Measurements from ENCODE around the gene MIA3.
"Not testable (repeated sequence)": the region's sequence is repeated elsewhere in the genome, so short reads cannot be mapped to it uniquely, and the experiment has no call there.

Gene MIA3

GRCh38 chr1:222618001-222618879, at the start of gene MIA3:
TSS of gene MIA3 (plus strand) at chr1:222618097. CDS start at chr1:222618111, 14 bp downstream.
- DNase-seq (ENCODE audit: low read depth), result peak; percentile 22

DNA sequence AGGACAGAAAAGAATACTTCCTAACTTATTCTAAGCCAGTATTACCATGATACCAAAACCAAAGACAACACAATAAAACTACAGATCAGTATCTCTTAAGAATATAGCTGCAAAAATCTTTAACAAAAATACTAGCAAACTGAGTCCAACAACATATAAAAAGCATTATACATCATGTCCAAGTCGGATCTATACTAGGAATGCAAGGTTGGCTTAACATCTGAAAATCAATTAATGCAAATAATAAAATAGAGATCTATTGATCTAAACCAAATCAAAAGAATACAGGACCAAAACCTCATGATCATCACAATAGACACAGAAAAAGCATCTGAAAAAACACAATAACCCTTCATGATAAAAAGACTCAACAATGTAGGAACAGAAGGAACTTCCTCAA, 47.1 kb upstream of the MIA3 start:
- DNase-seq (ENCODE audit: low read depth), result no peak

DNA sequence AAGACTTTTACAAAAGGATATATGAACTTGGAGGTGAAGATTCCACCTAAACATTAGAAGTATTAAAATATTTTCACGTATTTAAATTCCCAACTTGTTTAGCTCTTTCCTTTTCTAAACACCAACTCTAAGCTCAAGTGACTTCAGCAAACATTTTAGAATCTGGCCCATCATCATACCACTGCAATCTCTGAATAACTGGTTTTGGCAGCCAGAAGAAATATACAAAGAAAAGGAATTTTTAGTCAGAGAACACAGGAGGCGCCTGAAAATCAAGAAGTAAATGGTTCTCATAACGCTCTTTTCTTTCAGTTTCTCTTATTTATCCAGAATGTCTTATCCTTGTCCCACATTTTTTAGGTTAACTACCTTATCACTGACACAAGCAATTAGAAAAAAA, 38.6 kb upstream of the MIA3 start:
- no peak for DNase-seq (ENCODE audit: low read depth)

DNA sequence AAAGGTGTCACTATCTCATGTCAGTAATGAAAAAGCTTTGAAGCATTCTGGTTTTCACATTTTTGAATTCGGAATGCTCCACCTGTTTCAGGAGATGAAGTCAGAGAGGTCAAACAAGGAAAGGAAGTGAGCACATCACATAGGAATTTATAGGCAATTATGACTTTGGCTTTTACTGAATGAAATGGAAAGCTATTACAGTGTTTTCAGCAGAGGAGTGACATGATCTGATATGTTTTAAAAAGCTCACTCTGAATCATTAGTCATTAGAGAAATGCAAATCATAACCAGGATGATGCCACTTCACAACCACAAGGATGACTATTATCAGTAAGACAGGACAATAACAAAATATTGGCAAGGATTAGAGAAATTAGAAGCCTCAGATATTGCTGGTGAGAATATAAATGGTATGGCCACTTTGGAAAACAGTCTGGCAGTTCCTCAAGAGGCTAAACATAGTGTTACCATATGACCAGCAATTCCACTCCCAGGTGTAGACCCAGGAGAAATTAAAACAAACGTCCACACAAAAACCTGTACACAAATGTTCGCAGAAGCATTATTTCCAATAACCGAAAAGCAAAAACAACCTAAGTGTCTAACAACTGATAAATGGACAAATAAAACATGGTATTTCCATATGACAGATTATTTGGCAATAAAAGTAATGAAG, 35.7 kb upstream of the MIA3 start:
- DNase-seq (ENCODE audit: low read depth), result peak; percentile 54

- DNase-seq (ENCODE audit: low read depth), result no peak
Measured at GRCh38 chr1:222583079-222583478, 34.8 kb upstream of the MIA3 start.

DNA sequence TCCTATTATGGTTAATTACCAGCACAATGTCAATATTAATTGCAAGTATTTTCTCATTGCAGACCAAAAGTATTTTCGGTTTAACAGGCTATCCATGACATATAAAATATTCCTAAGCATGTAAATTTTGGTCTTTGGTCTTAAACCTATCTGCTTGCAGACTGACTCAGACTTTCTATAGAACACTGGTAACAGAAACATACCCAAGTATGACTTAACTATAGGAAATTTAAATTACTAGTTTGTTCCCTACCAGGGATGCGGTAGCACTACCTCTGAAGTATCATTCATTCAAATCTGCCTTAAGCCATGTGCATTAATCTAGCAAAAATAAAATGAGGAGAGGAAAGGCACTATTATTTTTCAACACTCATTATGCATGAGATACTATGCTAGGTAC, 31.1 kb upstream of the MIA3 start:
- DNase-seq (ENCODE audit: low read depth), result no peak

DNA sequence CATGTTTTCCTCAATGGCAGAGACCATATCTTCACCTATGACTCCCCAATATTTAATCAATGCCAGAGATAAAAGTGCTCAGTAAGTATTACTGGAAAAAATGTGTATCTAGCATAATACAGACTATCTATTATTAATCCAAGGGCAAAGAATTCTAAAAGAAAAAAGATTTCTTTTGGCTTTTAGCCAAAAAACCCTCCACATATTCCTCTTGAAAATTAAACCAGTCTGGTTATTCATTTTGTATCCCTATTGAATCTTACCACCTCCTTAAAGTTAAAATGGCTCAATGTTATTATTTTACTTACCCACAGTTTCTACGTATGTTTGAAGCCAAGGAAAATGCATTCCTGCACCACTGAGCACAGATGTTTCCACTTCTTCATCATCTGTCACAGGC, 29.8 kb upstream of the MIA3 start:
- DNase-seq (ENCODE audit: low read depth), result peak; percentile 3

DNA sequence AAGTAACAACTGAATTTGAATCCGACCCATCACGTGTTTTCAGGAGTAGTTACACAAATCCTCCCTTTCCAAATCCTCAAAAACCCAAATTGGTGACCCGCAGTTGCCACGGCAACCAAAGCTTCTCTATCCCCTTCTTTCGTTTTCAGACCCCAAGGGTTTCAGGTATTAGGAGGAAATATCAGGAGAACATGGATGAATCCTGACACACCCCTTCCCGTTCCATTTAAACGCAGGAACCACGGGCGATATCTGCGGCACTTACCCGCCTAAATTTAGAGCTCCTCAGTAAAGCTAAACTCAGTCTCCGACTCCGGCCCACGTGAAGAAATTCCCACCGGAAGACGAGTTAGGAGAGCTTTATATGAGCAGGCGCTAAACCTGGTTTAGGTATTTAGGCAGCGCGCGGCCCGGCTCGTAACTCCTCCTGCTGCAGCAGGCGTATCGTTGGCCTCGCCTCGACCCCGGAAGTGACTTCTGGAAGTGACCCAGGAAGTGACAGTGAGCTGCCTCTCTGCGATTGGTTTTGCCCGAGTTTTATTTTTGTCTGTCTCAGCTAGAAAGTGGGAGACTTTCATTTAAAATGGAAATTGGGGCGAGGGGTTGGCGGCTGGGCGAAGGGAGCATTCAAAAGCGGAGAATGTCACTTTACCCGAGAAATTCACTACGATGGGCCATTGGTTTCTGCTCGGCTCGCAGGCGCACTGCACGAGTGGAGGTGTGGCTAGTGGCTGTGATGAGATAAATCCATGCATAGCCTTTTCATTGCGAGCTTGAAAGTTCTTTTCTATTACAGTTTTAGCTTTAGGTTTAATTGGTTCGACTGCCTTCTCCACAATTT, 28.2 kb upstream of the MIA3 start, which contains the start of gene TAF1A:
Gene TAF1A (minus strand): TSS at position 472 of the 841 bp plus-strand sequence.
- DNase-seq (ENCODE audit: low read depth), result peak; percentile 88

GRCh38 chr1:222592171-222592570, 25.7 kb upstream of the MIA3 start:
- DNase-seq (ENCODE audit: low read depth), result peak; percentile 47

- DNase-seq (ENCODE audit: low read depth), result no peak
Measured at GRCh38 chr1:222594789-222595188, 23.1 kb upstream of the MIA3 start.

GRCh38 chr1:222596696-222597095, 21.2 kb upstream of the MIA3 start:
- no peak for DNase-seq (ENCODE audit: low read depth)

GRCh38 chr1:222600281-222600680, 17.6 kb upstream of the MIA3 start:
- no peak for DNase-seq (ENCODE audit: low read depth)

DNA sequence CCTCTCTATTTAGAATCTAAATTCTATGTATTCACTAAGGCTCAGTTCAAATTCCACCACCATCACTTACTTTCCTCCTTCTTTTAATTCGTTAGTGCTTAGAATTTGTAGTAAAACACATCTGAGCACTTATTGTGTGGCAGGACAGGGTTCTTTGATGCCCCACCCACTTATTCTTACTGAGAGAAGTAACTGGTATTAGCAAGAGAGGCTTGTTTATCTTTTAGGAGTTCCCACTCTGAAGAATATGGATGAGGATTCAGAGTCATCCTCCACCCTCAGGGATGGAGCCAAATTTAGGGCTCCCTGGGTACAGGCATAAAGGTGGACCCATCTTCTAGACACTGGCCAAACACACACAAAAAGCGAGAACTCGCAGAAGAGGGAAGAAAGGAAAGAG, 16.6 kb upstream of the MIA3 start:
- no peak for DNase-seq (ENCODE audit: low read depth)

DNA sequence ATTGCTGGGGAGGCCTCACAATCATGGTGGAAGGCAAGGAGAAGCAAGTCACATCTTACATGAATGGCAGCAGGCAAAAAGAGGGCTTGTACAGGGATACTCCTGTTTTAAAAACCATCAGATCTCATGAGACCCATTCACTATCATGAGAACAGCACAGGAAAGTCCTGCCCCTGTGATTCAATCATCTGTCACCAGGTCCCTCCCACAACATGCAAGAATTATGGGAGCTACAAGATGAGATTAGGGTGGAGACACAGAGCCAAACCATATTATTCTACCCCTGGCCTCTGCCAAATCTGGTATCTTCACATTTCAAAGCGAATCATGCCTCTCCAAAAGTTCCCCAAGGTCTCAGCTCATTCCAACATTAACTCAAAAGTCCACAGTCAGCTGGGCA, 11.1 kb upstream of the MIA3 start:
- DNase-seq (ENCODE audit: low read depth), result no peak

DNA sequence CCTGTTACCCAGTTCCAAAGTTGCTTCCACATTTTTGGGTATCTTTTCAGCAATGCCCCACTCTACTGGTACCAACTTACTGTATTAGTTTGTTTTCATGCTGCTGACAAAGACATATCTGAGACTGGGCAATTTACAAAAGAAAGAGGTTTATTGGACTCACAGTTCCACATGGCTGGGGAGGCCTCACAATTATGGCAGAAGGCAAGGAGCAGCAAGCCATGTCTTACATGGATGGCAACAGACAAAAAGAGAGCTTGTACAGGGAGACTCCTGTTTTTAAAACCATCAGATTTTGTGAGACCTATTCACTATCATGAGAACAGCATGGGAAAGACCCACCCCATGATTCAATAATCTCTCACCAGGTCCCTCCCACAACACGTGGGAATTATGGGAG, 8.8 kb upstream of the MIA3 start:
- not testable (repeated sequence) for DNase-seq (ENCODE audit: low read depth)

DNA sequence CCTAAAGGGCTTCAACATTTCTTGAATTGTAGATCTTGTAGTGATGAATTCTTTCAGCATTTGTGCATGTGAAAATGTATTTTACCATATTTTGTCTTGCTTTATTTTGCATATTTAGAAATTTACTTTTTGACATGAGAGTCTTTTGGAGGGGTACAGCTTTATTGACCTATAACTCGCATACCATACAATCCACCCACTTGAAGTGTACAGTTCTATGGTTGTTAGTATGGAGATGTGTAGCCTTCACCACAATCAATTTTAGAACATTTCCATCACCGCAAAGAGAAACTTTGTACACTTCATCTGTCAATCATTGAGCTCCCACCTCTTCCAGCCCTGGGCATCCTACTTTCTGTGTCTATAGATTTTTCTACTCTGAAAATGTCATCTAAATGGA, 7.2 kb upstream of the MIA3 start:
- DNase-seq (ENCODE audit: low read depth), result no peak

DNA sequence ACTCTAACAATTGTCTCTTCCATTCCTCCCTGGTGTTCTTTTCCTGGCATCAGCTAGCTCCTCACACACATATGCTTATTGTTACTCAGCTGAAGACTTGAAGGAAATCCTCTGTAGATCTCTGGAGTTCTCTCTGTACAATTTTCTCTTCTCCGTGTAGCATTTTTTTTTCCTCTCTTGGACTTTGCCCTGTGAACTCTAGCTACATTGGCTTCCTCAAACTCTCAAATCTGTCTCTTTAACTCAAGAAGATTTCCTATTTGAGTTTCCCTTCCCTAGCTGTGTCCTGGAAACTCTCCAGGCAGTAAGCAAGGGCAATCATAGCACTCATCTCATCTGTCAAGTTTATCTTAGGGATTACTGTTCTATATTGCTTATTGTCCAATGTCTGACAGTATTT, 4.3 kb upstream of the MIA3 start:
- no peak for DNase-seq (ENCODE audit: low read depth)

DNA sequence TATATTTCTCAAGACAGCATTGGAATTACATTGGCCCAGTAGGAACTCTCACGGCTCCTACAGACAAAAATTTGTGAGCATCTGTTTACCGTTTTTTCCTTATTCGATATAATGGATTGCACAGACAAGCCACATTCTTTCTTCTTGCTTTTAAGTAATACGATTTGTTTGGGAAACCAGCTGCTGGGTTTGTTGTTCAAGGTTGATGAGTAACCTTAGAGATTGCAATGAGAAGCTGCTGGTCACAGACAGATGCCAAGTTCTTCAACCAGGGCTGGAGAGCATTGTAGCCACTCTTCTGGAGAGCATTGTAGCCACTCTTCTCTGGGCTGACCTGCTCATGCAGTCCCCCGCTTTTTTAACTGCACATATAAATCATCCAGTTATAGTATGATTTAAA, 1.4 kb upstream of the MIA3 start:
- DNase-seq (ENCODE audit: low read depth), result peak; percentile 73

- DNase-seq (ENCODE audit: low read depth), result peak; percentile 99
Measured at GRCh38 chr1:222617367-222617951, 438 bp upstream of the MIA3 start.

- peak; percentile 47 for DNase-seq (ENCODE audit: low read depth)
Measured at GRCh38 chr1:222618880-222619596, 1.1 kb downstream of the MIA3 start.

GRCh38 chr1:222620566-222620965, 2.7 kb downstream of the MIA3 start:
- no peak for DNase-seq (ENCODE audit: low read depth)
